Measurements from ENCODE around the gene MYLK. TPM values are rescaled to one million over a fixed set of nuclear protein-coding genes. Genes with fewer than 3 reads are reported as not detected.

Gene MYLK
- total RNA-seq, 1 experiment from 2014 or later: 23.0 TPM

- no peaks in the 10 kb centered on the region for H3K27me3 Mint-ChIP-seq (ENCODE audit: insufficient read depth, unreplicated experiment)
- H3K9me3 Mint-ChIP-seq (ENCODE audit: unreplicated experiment): peaks cover 9% of the 10 kb centered on the region
- no TSS peak for BruUV-seq (replicated peaks)
- no peaks in the 10 kb centered on the region for H3K36me3 ChIP-seq (ENCODE audit: control insufficient read depth, insufficient read depth, low read length)
- peaks cover 6% of the 10 kb centered on the region for H3K4me1 ChIP-seq
- DNase-seq: no peak
- H3K27me3 ChIP-seq (replicated peaks; ENCODE audit: control insufficient read depth, insufficient read depth, low read length): no peaks in the 10 kb centered on the region
- H3K4me3 ChIP-seq (ENCODE audit: low read depth, low read length): peak overlapping the region; percentile 28; the same call in 1 of the 2 replicates
- TF ChIP-seq CTCF (IDR thresholded peaks at IDR 0.05; ENCODE audit: insufficient read depth in 1 of 2, low read depth in 1 of 2, low read length in 1 of 2, severe bottlenecking in 1 of 2, unreplicated experiment in 1 of 2): no peak
- peaks cover 8% of the 10 kb centered on the region for H3K4me1 Mint-ChIP-seq (ENCODE audit: low read depth, unreplicated experiment)
- H3K9me3 ChIP-seq: no peaks in the 10 kb centered on the region
- CTCF ChIA-PET: no interaction called here
- H3K27ac Mint-ChIP-seq (ENCODE audit: unreplicated experiment): no peak overlapping the region
- H3K36me3 Mint-ChIP-seq (ENCODE audit: insufficient read depth, unreplicated experiment): no peaks in the 10 kb centered on the region
- intact Hi-C loops (cut with micrococcal nuclease; ENCODE audit: unreplicated experiment): no loop called here
- peak overlapping the region; percentile 64 for H3K4me3 Mint-ChIP-seq (ENCODE audit: unreplicated experiment)
- POLR2A ChIA-PET: no interaction called here
These were observed 12.2 kb downstream of the MYLK start for GRCh38 chr3:123871946-123872345.

GRCh38 chr3:123870033-123870432, 14.1 kb downstream of the MYLK start:
- no peaks in the 10 kb centered on the region for H3K27me3 ChIP-seq (replicated peaks; ENCODE audit: control insufficient read depth, insufficient read depth, low read length)
- Mint-ChIP-seq H3K9me3 (ENCODE audit: unreplicated experiment) (peaks cover 15% of the 10 kb centered on the region), H3K36me3 (ENCODE audit: insufficient read depth, unreplicated experiment) (no peaks in the 10 kb centered on the region), H3K27me3 (ENCODE audit: insufficient read depth, unreplicated experiment) (no peaks in the 10 kb centered on the region), H3K4me1 (ENCODE audit: low read depth, unreplicated experiment) (peaks cover 8% of the 10 kb centered on the region), H3K27ac (ENCODE audit: unreplicated experiment) (no peak overlapping the region), H3K4me3 (ENCODE audit: unreplicated experiment) (no peak overlapping the region)
- no peak for DNase-seq
- TF ChIP-seq CTCF (IDR thresholded peaks at IDR 0.05; ENCODE audit: insufficient read depth in 1 of 2, low read depth in 1 of 2, low read length in 1 of 2, severe bottlenecking in 1 of 2, unreplicated experiment in 1 of 2): no peak
- peaks cover 6% of the 10 kb centered on the region for H3K4me1 ChIP-seq
- no TSS peak for BruUV-seq (replicated peaks)
- H3K36me3 ChIP-seq (ENCODE audit: control insufficient read depth, insufficient read depth, low read length): no peaks in the 10 kb centered on the region
- no peak overlapping the region for H3K4me3 ChIP-seq (ENCODE audit: low read depth, low read length)
- CTCF ChIA-PET: no interaction called here
- no peaks in the 10 kb centered on the region for H3K9me3 ChIP-seq
- intact Hi-C loops (cut with micrococcal nuclease; ENCODE audit: unreplicated experiment): no loop called here
- POLR2A ChIA-PET: no interaction called here

GRCh38 chr3:123869165-123869564, 15.0 kb downstream of the MYLK start:
- Histone ChIP-seq H3K27me3 (replicated peaks; ENCODE audit: control insufficient read depth, insufficient read depth, low read length) (no peaks in the 10 kb centered on the region), H3K4me1 (peaks cover 6% of the 10 kb centered on the region), H3K9me3 (no peaks in the 10 kb centered on the region), H3K4me3 (ENCODE audit: low read depth, low read length) (no peak overlapping the region), H3K36me3 (ENCODE audit: control insufficient read depth, insufficient read depth, low read length) (no peaks in the 10 kb centered on the region)
- H3K4me1 Mint-ChIP-seq (ENCODE audit: low read depth, unreplicated experiment): peaks cover 8% of the 10 kb centered on the region
- no peak for TF ChIP-seq CTCF (IDR thresholded peaks at IDR 0.05; ENCODE audit: insufficient read depth in 1 of 2, low read depth in 1 of 2, low read length in 1 of 2, severe bottlenecking in 1 of 2, unreplicated experiment in 1 of 2)
- ChIA-PET CTCF (no interaction called here), POLR2A (no interaction called here)
- H3K27ac Mint-ChIP-seq (ENCODE audit: unreplicated experiment): no peak overlapping the region
- no peak overlapping the region for H3K4me3 Mint-ChIP-seq (ENCODE audit: unreplicated experiment)
- no TSS peak for BruUV-seq (replicated peaks)
- H3K27me3 Mint-ChIP-seq (ENCODE audit: insufficient read depth, unreplicated experiment): no peaks in the 10 kb centered on the region
- H3K9me3 Mint-ChIP-seq (ENCODE audit: unreplicated experiment): peaks cover 20% of the 10 kb centered on the region
- intact Hi-C loops (cut with micrococcal nuclease; ENCODE audit: unreplicated experiment): no loop called here
- DNase-seq: no peak
- no peaks in the 10 kb centered on the region for H3K36me3 Mint-ChIP-seq (ENCODE audit: insufficient read depth, unreplicated experiment)

Data from Caco-2 (cell line).